GM10248 (cell line): ENCODE results near the gene LATS2.
"Not testable (repeated sequence)": the region's sequence is repeated elsewhere in the genome, so short reads cannot be mapped to it uniquely, and the experiment has no call there.

Source experiments
- CTCF ChIA-PET: fragments of 300-600 bp; sonication (Branson Sonifier 250); formaldehyde crosslinking; extraction: SDS; loops from one replicate; lab custom pipeline; 2021; ENCODE audit warnings: antibody characterized with exemption; lab: Yijun Ruan, JAX
- POLR2A ChIA-PET: fragments of 350-650 bp; sonication (Branson Sonifier 250); formaldehyde crosslinking; extraction: SDS; loops from one replicate; lab custom pipeline; 2020; ENCODE audit warnings: antibody characterized with exemption; lab: Yijun Ruan, JAX
- DNase-seq: peaks from one replicate; pipeline ENCODE4 v3.0.0; 2012; ENCODE audit errors: extremely low spot score
- TF ChIP-seq, protein P1 (sequence below): IDR thresholded peaks from 2 replicates; pipeline ENCODE4 v1.5.1; 2012; ENCODE audit warnings: mild to moderate bottlenecking, low read depth; ENCODE audit errors: extremely low read depth, missing control alignments, control extremely low read depth

The LATS2 gene

GRCh38 chr13:20972731-20973130, 88.7 kb downstream of the LATS2 start:
- no peak for DNase-seq
- CTCF ChIA-PET: interaction anchor here (1.6 to 3.9 kb wide), 2 partner anchors 30 to 42 kb away, joined by 4 to 14 read pairs; no protein-coding TSS in a partner anchor
- POLR2A ChIA-PET: no interaction called here
- TF ChIP-seq, protein P1, sequence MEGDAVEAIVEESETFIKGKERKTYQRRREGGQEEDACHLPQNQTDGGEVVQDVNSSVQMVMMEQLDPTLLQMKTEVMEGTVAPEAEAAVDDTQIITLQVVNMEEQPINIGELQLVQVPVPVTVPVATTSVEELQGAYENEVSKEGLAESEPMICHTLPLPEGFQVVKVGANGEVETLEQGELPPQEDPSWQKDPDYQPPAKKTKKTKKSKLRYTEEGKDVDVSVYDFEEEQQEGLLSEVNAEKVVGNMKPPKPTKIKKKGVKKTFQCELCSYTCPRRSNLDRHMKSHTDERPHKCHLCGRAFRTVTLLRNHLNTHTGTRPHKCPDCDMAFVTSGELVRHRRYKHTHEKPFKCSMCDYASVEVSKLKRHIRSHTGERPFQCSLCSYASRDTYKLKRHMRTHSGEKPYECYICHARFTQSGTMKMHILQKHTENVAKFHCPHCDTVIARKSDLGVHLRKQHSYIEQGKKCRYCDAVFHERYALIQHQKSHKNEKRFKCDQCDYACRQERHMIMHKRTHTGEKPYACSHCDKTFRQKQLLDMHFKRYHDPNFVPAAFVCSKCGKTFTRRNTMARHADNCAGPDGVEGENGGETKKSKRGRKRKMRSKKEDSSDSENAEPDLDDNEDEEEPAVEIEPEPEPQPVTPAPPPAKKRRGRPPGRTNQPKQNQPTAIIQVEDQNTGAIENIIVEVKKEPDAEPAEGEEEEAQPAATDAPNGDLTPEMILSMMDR: no peak

DNA sequence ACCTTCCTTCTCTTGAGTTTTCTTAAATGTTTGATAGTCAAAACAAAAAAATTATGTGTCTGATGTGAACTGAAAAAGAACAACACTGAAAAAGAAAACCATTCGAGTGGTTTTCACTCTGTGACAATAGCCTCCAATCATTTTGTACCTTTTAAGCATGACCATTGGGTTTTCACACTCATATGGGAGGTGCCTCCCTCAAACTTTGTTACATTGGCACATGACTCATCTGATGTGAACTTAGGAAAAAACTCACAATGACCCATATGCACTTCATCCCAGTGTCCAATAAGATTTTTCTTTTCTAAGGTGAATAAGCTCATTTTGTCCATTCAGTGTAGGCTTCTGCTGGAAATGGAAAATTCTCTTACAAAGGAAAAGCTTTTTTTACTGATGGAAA, 92.2 kb downstream of the LATS2 start:
- DNase-seq: no peak
- POLR2A ChIA-PET: no interaction called here
- TF ChIP-seq, protein P1: no peak
- CTCF ChIA-PET: interaction anchor here (3.9 kb wide), 1 partner anchor 26 kb away, joined by 14 read pairs; no protein-coding TSS in a partner anchor

DNA sequence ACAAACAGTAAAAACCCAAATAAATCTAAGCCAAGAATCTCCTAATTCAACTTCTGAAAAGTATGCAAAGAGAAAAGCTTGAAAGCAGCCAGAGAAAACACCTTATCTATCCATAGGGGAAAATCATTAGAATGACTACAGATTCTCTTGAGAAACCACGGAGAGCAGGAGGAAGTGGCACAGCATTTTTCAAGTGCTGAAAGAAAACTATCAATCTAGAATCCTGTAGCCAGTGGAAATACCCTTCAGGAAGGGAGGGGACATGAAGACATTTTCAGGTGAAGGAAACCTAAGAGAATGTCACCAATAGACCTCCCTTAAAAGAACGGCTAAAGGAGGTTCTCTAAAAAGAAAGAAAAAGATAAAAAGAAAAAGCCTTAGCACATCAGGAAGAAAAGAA, 92.6 kb downstream of the LATS2 start:
- ChIA-PET POLR2A (interaction anchor here (0.5 kb wide), 1 partner anchor 89 kb away, joined by 3 read pairs; no protein-coding TSS in a partner anchor), CTCF (no interaction called here)
- TF ChIP-seq, protein P1: no peak
- no peak for DNase-seq

- TF ChIP-seq, protein P1: no peak
- ChIA-PET CTCF (interaction anchor here (1.3 kb wide), 1 partner anchor 17 kb away, joined by 3 read pairs; no protein-coding TSS in a partner anchor), POLR2A (no interaction called here)
- DNase-seq: no peak
Measured at GRCh38 chr13:20967340-20967739, 94.0 kb downstream of the LATS2 start.

DNA sequence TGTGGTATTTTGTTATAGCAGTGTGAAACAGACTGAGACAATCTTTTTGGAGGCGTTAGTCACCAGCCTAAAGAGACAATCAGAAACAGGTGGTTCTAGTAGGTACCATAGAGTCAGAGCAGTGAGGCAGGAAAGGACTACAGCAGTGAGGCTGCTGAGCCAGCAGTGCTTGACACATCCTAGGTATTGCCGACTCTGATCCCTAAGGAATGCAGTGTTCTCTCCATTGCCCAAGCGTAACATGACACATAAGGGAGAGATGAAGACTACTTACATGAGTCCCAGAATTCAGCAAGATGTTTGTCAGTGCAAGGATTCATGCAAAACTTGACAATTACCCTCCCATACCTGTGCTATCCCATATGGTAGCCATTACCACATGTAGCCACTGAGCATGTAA, 96.5 kb downstream of the LATS2 start:
- POLR2A ChIA-PET: no interaction called here
- CTCF ChIA-PET: no interaction called here
- TF ChIP-seq, protein P1: no peak
- DNase-seq: no peak

GRCh38 chr13:20961663-20962062, 99.7 kb downstream of the LATS2 start:
- CTCF ChIA-PET, POLR2A ChIA-PET, DNase-seq: not testable (repeated sequence)

DNA sequence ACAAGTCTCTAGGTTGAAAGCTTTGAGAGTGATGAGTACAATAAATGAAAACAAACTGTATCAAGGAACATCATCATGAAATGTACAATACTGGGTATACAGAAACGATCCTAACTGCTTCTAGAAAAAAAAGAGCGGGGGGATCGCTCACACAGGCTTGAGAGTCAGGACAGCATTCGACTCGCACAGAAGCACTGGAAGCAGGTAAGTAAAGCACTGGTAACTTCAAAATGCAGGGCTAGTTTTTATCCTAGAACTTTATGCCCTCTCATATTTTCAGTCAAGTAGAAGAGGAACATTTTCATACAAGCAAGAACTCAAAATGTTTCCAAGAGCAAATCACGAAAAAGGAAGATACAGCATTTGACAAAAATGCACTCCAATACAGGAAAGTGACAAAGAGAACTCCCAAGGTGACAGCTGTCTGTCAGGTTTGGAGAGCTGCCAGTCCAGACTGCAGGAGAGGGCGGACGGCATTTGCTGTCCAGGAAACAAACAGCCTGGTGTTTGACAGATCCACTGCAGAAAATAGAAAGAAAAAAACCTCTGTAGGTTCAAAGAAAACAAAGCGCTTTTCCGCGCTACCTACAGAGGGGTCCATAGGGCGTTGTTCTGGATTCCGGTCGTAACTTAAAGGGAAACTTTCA, 100.6 kb downstream of the LATS2 start:
- no peak for DNase-seq
- POLR2A ChIA-PET: no interaction called here
- TF ChIP-seq, protein P1: no peak
- CTCF ChIA-PET: interaction anchor here (1.2 kb wide), 1 partner anchor 17 kb away, joined by 4 read pairs; no protein-coding TSS in a partner anchor

GRCh38 chr13:20957049-20957620, 104.3 kb downstream of the LATS2 start:
- CTCF ChIA-PET: not testable (repeated sequence)

More at GRCh38 chr13:20957049-20957620, 104.3 kb downstream of the LATS2 start:
- DNase-seq, POLR2A ChIA-PET: not testable (repeated sequence)
